Stimulated activated naive CD8-positive, alpha-beta T cell treated with anti-CD3 and anti-CD28 coated beads, Interleukin-15, amount 100 ng/mL, for 72 hours (primary cell): ENCODE results near the gene FOLR2.

Experiments
- ATAC-seq: fragments of 150-1000 bp; cut with Tn5 transposase; 2 replicates; pipeline ENCODE4 v1.10.0; 2021; ENCODE audit warnings: mild to moderate bottlenecking, moderate library complexity
- DNase-seq, 2 donors: peaks; one replicate each; pipeline ENCODE4 v3.0.0; 2021 to 2022
- H3K27ac Mint-ChIP-seq, 2 donors: one replicate each; pipeline ENCODE4 v1.8.0; 2022; ENCODE audit warnings: mild to moderate bottlenecking in 2 of 2, mixed read lengths in 2 of 2, moderate library complexity in 2 of 2
- H3K27me3 Mint-ChIP-seq: one replicate; pipeline ENCODE4 v1.8.0; 2022; ENCODE audit warnings: mixed read lengths
- H3K4me1 Mint-ChIP-seq: one replicate; pipeline ENCODE4 v1.8.0; 2022; ENCODE audit warnings: mild to moderate bottlenecking, mixed read lengths
- H3K4me3 Mint-ChIP-seq, 2 donors: one replicate each; pipeline ENCODE4 v1.8.0; 2022; ENCODE audit warnings: mild to moderate bottlenecking in 2 of 2, mixed read lengths in 2 of 2, moderate library complexity in 1 of 2
- H3K9me3 Mint-ChIP-seq, 2 donors: one replicate each; pipeline ENCODE4 v1.8.0; 2022; ENCODE audit warnings: mixed read lengths in 2 of 2

The FOLR2 gene

GRCh38 chr11:72240461-72241290 is 24.1 kb downstream of the FOLR2 start:
- peak overlapping the region; percentile 68 to 70 for H3K4me3 Mint-ChIP-seq
- no peaks in the 10 kb centered on the region for H3K9me3 Mint-ChIP-seq
- H3K4me1 Mint-ChIP-seq, result peaks cover 36% of the 10 kb centered on the region
- peak overlapping the region in 1 of 2 donors; percentile 84 for H3K27ac Mint-ChIP-seq
- peaks cover 51% of the 10 kb centered on the region for H3K27me3 Mint-ChIP-seq
- DNase-seq (peak in 1 of 2 donors; percentile 34), ATAC-seq (peak; percentile 35)

DNA sequence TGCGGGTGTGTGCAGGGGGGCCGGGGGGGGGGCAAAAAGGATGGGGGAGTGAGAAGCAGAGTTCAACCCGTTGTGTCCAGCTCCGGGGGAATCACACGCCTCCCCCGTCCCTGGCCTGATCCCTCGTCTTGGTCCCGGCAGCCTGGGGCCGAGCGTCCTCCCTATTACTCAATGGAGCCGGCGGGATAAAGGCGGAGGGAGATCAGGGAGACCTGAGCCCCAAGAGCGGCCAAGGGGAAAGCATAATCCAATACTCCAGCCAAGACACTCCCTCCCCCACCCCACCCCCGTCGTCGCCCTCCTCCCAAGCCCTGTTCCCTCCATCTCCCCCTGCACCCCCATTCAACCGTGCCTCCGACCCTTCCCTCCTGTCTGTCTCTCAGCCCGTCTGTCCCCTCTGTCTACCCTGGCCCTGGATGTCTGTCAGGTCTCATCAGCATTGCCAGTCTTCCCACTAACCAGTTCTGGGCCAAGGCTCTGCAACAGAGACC is 24.7 kb downstream of the FOLR2 start:
- peak overlapping the region in 1 of 2 donors; percentile 22 for H3K27ac Mint-ChIP-seq
- ATAC-seq, result no peak
- peaks cover 51% of the 10 kb centered on the region for H3K27me3 Mint-ChIP-seq
- H3K9me3 Mint-ChIP-seq, result no peaks in the 10 kb centered on the region
- H3K4me3 Mint-ChIP-seq, result peak overlapping the region in 1 of 2 donors; percentile 70
- no peak for DNase-seq
- H3K4me1 Mint-ChIP-seq, result peaks cover 36% of the 10 kb centered on the region

- no peak for DNase-seq
- no peaks in the 10 kb centered on the region for H3K9me3 Mint-ChIP-seq
- ATAC-seq, result no peak
- no peak overlapping the region for H3K4me3 Mint-ChIP-seq
- H3K4me1 Mint-ChIP-seq, result peaks cover 36% of the 10 kb centered on the region
- peaks cover 51% of the 10 kb centered on the region for H3K27me3 Mint-ChIP-seq
- no peak overlapping the region for H3K27ac Mint-ChIP-seq
Measured at GRCh38 chr11:72242141-72242540, 25.5 kb downstream of the FOLR2 start.

GRCh38 chr11:72243173-72244059 is 26.8 kb downstream of the FOLR2 start:
- ATAC-seq, result no peak
- Mint-ChIP-seq H3K4me3 (peak overlapping the region; percentile 26 to 68), H3K9me3 (no peaks in the 10 kb centered on the region), H3K27ac (no peak overlapping the region), H3K27me3 (peaks cover 51% of the 10 kb centered on the region), H3K4me1 (peaks cover 36% of the 10 kb centered on the region)
- no peak for DNase-seq

DNA sequence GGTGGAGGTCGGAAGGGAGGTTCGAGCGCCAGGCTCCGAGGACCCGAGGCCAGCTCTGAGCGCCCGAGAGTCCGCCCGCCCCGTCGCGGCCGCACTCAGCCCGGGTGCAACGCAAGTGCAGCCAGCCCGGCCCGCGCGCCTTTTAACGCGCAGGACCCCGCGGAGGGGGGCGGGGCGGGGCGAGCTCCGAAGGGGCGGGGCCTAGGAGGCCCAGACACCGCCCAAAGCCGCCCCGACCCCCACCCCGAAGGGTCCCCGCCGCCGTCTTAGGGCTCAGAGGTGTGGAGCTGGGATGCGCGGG is 27.4 kb downstream of the FOLR2 start, which contains the start of gene PHOX2A:
TSS of gene PHOX2A (minus strand) at position 117 of the 301 bp plus-strand sequence. CDS start 172 bp downstream, outside the sequence.
- Mint-ChIP-seq H3K9me3 (no peaks in the 10 kb centered on the region), H3K27ac (no peak within 1 kb of the TSS), H3K27me3 (peaks cover 47% of the 10 kb centered on the region), H3K4me1 (peaks cover 33% of the 10 kb centered on the region), H3K4me3 (peak within 1 kb of the TSS; percentile 26 to 68)
- DNase-seq (no peak), ATAC-seq (no peak)

GRCh38 chr11:72244361-72245262 is 28.0 kb downstream of the FOLR2 start:
- Mint-ChIP-seq H3K4me1 (peaks cover 27% of the 10 kb centered on the region), H3K4me3 (peak overlapping the region; percentile 0 to 3), H3K27ac (no peak overlapping the region), H3K27me3 (peaks cover 44% of the 10 kb centered on the region), H3K9me3 (no peaks in the 10 kb centered on the region)
- no peak for ATAC-seq
- no peak for DNase-seq

DNA sequence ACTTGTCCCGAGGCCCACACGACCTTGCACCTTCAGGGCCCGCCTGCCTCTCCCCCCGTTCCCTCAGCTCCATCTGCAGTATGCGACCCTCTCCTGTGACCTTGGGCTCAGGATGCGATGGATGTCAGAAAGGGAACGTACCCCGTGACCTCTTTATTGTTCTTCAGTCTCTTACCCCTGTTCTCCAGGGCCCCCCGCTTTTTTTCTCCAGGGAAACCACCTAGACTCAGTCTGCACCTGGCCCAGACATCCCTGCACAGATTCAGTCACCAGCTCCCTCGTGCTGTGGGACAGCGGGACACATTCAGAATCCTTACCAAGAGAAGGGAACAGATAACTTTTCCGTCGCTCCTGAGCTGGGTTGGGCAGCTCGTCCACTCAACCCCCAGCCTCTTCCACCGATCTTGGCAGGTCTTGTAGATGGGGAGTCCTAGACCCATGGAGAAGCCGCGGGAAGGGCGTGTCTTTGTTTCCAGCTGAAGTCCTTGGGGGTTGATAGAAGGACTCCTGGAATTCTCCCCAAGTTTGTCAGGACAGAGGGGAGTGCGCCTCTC is 28.7 kb downstream of the FOLR2 start:
- Mint-ChIP-seq H3K9me3 (no peaks in the 10 kb centered on the region), H3K27ac (no peak overlapping the region), H3K27me3 (peaks cover 43% of the 10 kb centered on the region), H3K4me3 (no peak overlapping the region), H3K4me1 (peaks cover 23% of the 10 kb centered on the region)
- DNase-seq (no peak), ATAC-seq (no peak)

DNA sequence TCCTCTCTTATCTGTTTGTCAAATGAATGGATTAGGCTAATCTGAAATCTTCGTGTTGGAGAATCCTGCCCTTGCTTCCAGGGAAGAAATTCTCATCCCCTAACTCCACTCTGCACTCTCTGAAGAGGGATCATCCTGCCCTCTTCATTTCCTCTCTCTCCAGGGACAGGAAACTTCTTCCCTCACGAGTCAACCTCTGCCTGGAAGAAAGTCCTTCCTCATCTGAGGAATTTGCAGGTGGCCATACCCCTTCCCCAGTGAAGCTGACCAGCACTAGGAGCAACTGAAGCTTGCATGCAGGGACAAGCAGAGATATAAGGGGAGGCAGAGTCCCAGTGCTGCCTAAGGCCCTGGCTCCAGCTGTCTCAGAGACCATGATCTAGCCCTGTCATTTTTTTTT is 31.0 kb downstream of the FOLR2 start:
- ATAC-seq, result no peak
- H3K27ac Mint-ChIP-seq, result no peak overlapping the region
- no peak for DNase-seq
- peaks cover 29% of the 10 kb centered on the region for H3K27me3 Mint-ChIP-seq
- no peaks in the 10 kb centered on the region for H3K9me3 Mint-ChIP-seq
- H3K4me3 Mint-ChIP-seq, result no peak overlapping the region
- peaks cover 15% of the 10 kb centered on the region for H3K4me1 Mint-ChIP-seq

DNA sequence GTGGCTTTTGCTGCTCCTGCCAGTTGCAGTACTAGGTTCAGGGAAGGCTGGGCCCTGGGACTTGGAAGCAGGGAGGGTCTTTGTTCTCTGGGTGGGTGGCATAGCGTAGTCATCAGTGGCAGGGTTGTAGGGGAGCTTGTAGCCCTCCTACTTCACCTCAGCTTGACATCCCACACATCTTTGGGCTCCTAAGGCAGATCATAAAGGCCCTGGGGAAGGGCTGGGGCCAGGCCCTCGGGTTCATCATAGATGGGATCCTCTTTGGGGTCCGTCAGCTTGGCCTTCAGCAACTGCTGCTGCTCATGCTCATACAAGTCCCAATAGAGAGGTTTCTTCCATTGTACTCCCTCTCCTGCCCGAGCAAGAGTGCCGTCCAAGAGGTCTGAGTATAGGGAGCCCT is 33.4 kb downstream of the FOLR2 start:
- Mint-ChIP-seq H3K27me3 (peaks cover 25% of the 10 kb centered on the region), H3K27ac (no peak overlapping the region), H3K4me1 (peaks cover 1% of the 10 kb centered on the region), H3K9me3 (no peaks in the 10 kb centered on the region), H3K4me3 (no peak overlapping the region)
- no peak for ATAC-seq
- no peak for DNase-seq

DNA sequence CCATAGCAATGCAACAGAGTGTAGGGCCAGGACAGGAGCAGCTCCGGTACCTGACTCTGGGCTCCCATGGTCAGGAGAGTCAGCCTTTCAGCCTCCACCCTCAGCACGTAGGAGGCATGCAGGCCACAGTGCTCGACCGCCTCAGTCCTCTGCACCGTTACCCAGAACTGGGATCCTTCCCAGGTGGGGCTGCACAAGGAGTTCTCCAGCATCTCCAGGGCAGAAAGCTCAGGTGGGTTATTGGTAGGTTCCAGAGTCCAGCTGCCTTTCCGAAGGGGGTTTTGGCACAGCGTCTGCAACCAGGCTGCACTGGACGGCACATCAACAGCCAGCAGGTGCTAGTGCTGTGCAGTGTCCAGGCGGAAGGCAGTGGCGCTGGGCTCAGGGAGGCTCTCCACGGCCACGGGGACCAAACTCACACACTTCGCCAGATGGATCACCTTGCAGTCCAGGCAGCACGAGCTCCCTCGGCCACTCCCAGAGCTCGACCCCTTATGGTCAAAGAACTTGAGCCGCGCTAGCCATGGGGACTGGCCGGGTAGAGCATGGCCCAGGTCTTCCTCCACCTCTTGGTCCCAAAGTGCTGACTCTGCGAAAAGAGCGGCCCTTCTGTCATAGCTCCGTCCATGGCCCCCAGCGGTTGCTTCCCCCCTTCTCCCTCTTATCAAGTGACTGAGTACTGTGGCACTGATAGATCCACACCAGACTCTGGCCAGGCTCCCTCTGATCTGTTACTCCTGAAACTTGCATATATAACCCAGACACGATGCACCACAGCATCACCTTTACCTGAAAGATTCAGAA is 34.3 kb downstream of the FOLR2 start:
- Mint-ChIP-seq H3K4me3 (no peak overlapping the region), H3K27ac (no peak overlapping the region), H3K4me1 (no peaks in the 10 kb centered on the region), H3K9me3 (no peaks in the 10 kb centered on the region), H3K27me3 (peaks cover 25% of the 10 kb centered on the region)
- no peak for ATAC-seq
- DNase-seq, result no peak

DNA sequence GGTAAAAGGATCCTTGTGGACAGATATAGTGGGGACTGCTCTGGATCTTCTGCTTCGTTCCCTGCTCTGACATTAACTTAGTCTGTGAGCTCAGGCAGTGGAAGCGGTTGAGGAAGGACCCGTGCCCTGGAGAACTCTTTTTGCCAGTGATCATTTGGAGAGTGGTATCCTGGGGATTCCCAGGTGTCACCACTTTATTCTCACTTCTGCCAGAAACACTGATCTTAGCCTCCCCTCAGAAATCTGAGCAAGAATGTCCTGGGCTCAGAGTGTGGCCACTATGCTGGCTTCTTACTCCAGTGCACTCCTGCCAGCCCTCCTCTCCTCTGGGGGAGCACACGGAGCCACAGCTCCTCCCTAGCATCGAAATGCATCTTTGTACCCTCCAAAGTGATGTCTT is 35.0 kb downstream of the FOLR2 start:
- no peak for DNase-seq
- H3K9me3 Mint-ChIP-seq, result no peaks in the 10 kb centered on the region
- no peak overlapping the region for H3K27ac Mint-ChIP-seq
- ATAC-seq, result no peak
- no peak overlapping the region for H3K4me3 Mint-ChIP-seq
- no peaks in the 10 kb centered on the region for H3K4me1 Mint-ChIP-seq
- peaks cover 25% of the 10 kb centered on the region for H3K27me3 Mint-ChIP-seq

- ATAC-seq, result no peak
- peaks cover 25% of the 10 kb centered on the region for H3K27me3 Mint-ChIP-seq
Measured at GRCh38 chr11:72253392-72253791, 36.8 kb downstream of the FOLR2 start.

GRCh38 chr11:72254299-72254993 is 37.9 kb downstream of the FOLR2 start:
- ATAC-seq (no peak), DNase-seq (no peak)
- Mint-ChIP-seq H3K27ac (no peak overlapping the region), H3K9me3 (no peaks in the 10 kb centered on the region), H3K4me3 (no peak overlapping the region), H3K27me3 (peaks cover 23% of the 10 kb centered on the region), H3K4me1 (no peaks in the 10 kb centered on the region)

More at GRCh38 chr11:72253392-72253791, 36.8 kb downstream of the FOLR2 start:
- DNase-seq, result no peak
- Mint-ChIP-seq H3K4me3 (no peak overlapping the region), H3K4me1 (no peaks in the 10 kb centered on the region), H3K9me3 (no peaks in the 10 kb centered on the region), H3K27ac (peak overlapping the region in 1 of 2 donors; percentile 16)

- Mint-ChIP-seq H3K4me1 (peaks cover 3% of the 10 kb centered on the region), H3K4me3 (no peak overlapping the region), H3K27ac (no peak overlapping the region), H3K9me3 (no peaks in the 10 kb centered on the region), H3K27me3 (peaks cover 13% of the 10 kb centered on the region)
- DNase-seq (no peak), ATAC-seq (no peak)
Measured at GRCh38 chr11:72257570-72257969, 41.0 kb downstream of the FOLR2 start.
